ENCODE results near the gene MGMT. TPM values are rescaled to one million over a fixed set of nuclear protein-coding genes. Genes with fewer than 3 reads are reported as not detected.
A peak's percentile ranks its signal among the peaks of the same experiment; 100 is the strongest.
"Not testable (repeated sequence)": the region's sequence is repeated elsewhere in the genome, so short reads cannot be mapped to it uniquely, and the experiment has no call there.

The MGMT gene
- total RNA-seq, result 10 to 100 TPM; 20.9 to 23.3 TPM

GRCh38 chr10:129466703-129467358 lies at the start of gene MGMT:
TSS of gene MGMT (plus strand) at chr10:129467241.
- Mint-ChIP-seq H3K27ac (peak within 1 kb of the TSS; percentile 79), H3K36me3 (peaks cover 7% of the 10 kb centered on the region), H3K27me3 (no peaks in the 10 kb centered on the region), H3K9me3 (no peaks in the 10 kb centered on the region), H3K4me1 (peaks cover 9% of the 10 kb centered on the region), H3K4me3 (peak within 1 kb of the TSS; percentile 79)
- DNase-seq, result peak; percentile 96

GRCh38 chr10:129417870-129418269 lies 49.2 kb upstream of the MGMT start:
- Mint-ChIP-seq H3K27ac (no peak overlapping the region), H3K4me1 (no peaks in the 10 kb centered on the region), H3K36me3 (no peaks in the 10 kb centered on the region), H3K27me3 (no peaks in the 10 kb centered on the region), H3K9me3 (no peaks in the 10 kb centered on the region), H3K4me3 (no peak overlapping the region)
- DNase-seq, result no peak

- no peaks in the 10 kb centered on the region for H3K36me3 Mint-ChIP-seq
- no peaks in the 10 kb centered on the region for H3K9me3 Mint-ChIP-seq
- no peak overlapping the region for H3K27ac Mint-ChIP-seq
- no peak for DNase-seq
- H3K4me1 Mint-ChIP-seq, result no peaks in the 10 kb centered on the region
- no peak overlapping the region for H3K4me3 Mint-ChIP-seq
- no peaks in the 10 kb centered on the region for H3K27me3 Mint-ChIP-seq
Observed at GRCh38 chr10:129418496-129419225, 48.4 kb upstream of the MGMT start.

GRCh38 chr10:129419397-129419796 lies 47.6 kb upstream of the MGMT start:
- Mint-ChIP-seq H3K27ac (no peak overlapping the region), H3K9me3 (no peaks in the 10 kb centered on the region), H3K4me1 (no peaks in the 10 kb centered on the region), H3K4me3 (no peak overlapping the region), H3K36me3 (no peaks in the 10 kb centered on the region), H3K27me3 (no peaks in the 10 kb centered on the region)
- no peak for DNase-seq

GRCh38 chr10:129421399-129422010 lies 45.5 kb upstream of the MGMT start:
- no peaks in the 10 kb centered on the region for H3K4me1 Mint-ChIP-seq
- no peak overlapping the region for H3K4me3 Mint-ChIP-seq
- no peaks in the 10 kb centered on the region for H3K36me3 Mint-ChIP-seq
- peaks cover 4% of the 10 kb centered on the region for H3K27me3 Mint-ChIP-seq
- no peak overlapping the region for H3K27ac Mint-ChIP-seq
- no peak for DNase-seq
- H3K9me3 Mint-ChIP-seq, result no peaks in the 10 kb centered on the region

GRCh38 chr10:129424978-129425377 lies 42.1 kb upstream of the MGMT start:
- H3K27ac Mint-ChIP-seq, result no peak overlapping the region
- H3K4me3 Mint-ChIP-seq, result no peak overlapping the region
- H3K36me3 Mint-ChIP-seq, result no peaks in the 10 kb centered on the region
- no peak for DNase-seq
- H3K27me3 Mint-ChIP-seq, result peaks cover 4% of the 10 kb centered on the region
- no peaks in the 10 kb centered on the region for H3K9me3 Mint-ChIP-seq
- H3K4me1 Mint-ChIP-seq, result no peaks in the 10 kb centered on the region

GRCh38 chr10:129426606-129427005 lies 40.4 kb upstream of the MGMT start:
- Mint-ChIP-seq H3K36me3 (no peaks in the 10 kb centered on the region), H3K9me3 (no peaks in the 10 kb centered on the region), H3K27me3 (peaks cover 4% of the 10 kb centered on the region), H3K27ac (no peak overlapping the region), H3K4me3 (no peak overlapping the region), H3K4me1 (no peaks in the 10 kb centered on the region)
- DNase-seq, result no peak

- Mint-ChIP-seq H3K27me3 (no peaks in the 10 kb centered on the region), H3K27ac (no peak overlapping the region), H3K4me3 (no peak overlapping the region), H3K36me3 (no peaks in the 10 kb centered on the region), H3K9me3 (no peaks in the 10 kb centered on the region), H3K4me1 (no peaks in the 10 kb centered on the region)
- no peak for DNase-seq
Observed at GRCh38 chr10:129433266-129433665, 33.8 kb upstream of the MGMT start.

GRCh38 chr10:129435724-129436123 lies 31.3 kb upstream of the MGMT start:
- DNase-seq, H3K4me3 Mint-ChIP-seq, H3K27ac Mint-ChIP-seq, H3K4me1 Mint-ChIP-seq, H3K9me3 Mint-ChIP-seq, H3K36me3 Mint-ChIP-seq, H3K27me3 Mint-ChIP-seq: not testable (repeated sequence)

GRCh38 chr10:129438024-129438423 lies 29.0 kb upstream of the MGMT start:
- Mint-ChIP-seq H3K4me3 (no peak overlapping the region), H3K27me3 (no peaks in the 10 kb centered on the region), H3K4me1 (no peaks in the 10 kb centered on the region), H3K36me3 (no peaks in the 10 kb centered on the region), H3K9me3 (no peaks in the 10 kb centered on the region), H3K27ac (no peak overlapping the region)
- DNase-seq, result no peak

GRCh38 chr10:129440247-129440646 lies 26.8 kb upstream of the MGMT start:
- no peaks in the 10 kb centered on the region for H3K9me3 Mint-ChIP-seq
- no peaks in the 10 kb centered on the region for H3K27me3 Mint-ChIP-seq
- H3K4me1 Mint-ChIP-seq, result no peaks in the 10 kb centered on the region
- no peak overlapping the region for H3K27ac Mint-ChIP-seq
- DNase-seq, result no peak
- no peaks in the 10 kb centered on the region for H3K36me3 Mint-ChIP-seq
- H3K4me3 Mint-ChIP-seq, result no peak overlapping the region

GRCh38 chr10:129440722-129441316 lies 26.2 kb upstream of the MGMT start:
- H3K4me3 Mint-ChIP-seq, result no peak overlapping the region
- no peaks in the 10 kb centered on the region for H3K9me3 Mint-ChIP-seq
- H3K27me3 Mint-ChIP-seq, result no peaks in the 10 kb centered on the region
- H3K4me1 Mint-ChIP-seq, result no peaks in the 10 kb centered on the region
- DNase-seq, result no peak
- no peak overlapping the region for H3K27ac Mint-ChIP-seq
- no peaks in the 10 kb centered on the region for H3K36me3 Mint-ChIP-seq

GRCh38 chr10:129441372-129442009 lies 25.6 kb upstream of the MGMT start:
- Mint-ChIP-seq H3K27me3 (no peaks in the 10 kb centered on the region), H3K4me1 (no peaks in the 10 kb centered on the region), H3K4me3 (no peak overlapping the region), H3K27ac (no peak overlapping the region), H3K9me3 (no peaks in the 10 kb centered on the region), H3K36me3 (no peaks in the 10 kb centered on the region)
- DNase-seq, result no peak

GRCh38 chr10:129442866-129443265 lies 24.2 kb upstream of the MGMT start:
- no peaks in the 10 kb centered on the region for H3K36me3 Mint-ChIP-seq
- H3K9me3 Mint-ChIP-seq, result no peaks in the 10 kb centered on the region
- H3K27ac Mint-ChIP-seq, result no peak overlapping the region
- DNase-seq, result no peak
- H3K4me1 Mint-ChIP-seq, result no peaks in the 10 kb centered on the region
- no peaks in the 10 kb centered on the region for H3K27me3 Mint-ChIP-seq
- no peak overlapping the region for H3K4me3 Mint-ChIP-seq

- Mint-ChIP-seq H3K9me3 (no peaks in the 10 kb centered on the region), H3K36me3 (no peaks in the 10 kb centered on the region), H3K4me3 (no peak overlapping the region), H3K4me1 (no peaks in the 10 kb centered on the region), H3K27me3 (no peaks in the 10 kb centered on the region), H3K27ac (no peak overlapping the region)
- no peak for DNase-seq
Observed at GRCh38 chr10:129444359-129444758, 22.7 kb upstream of the MGMT start.

Measured in activated naive CD8-positive, alpha-beta T cell treated with anti-CD3 and anti-CD28 coated beads for 36 hours (primary cell).